ENCODE data around the gene LRRC52.
A peak's percentile ranks its signal among the peaks of the same experiment; 100 is the strongest.

Gene LRRC52

DNA sequence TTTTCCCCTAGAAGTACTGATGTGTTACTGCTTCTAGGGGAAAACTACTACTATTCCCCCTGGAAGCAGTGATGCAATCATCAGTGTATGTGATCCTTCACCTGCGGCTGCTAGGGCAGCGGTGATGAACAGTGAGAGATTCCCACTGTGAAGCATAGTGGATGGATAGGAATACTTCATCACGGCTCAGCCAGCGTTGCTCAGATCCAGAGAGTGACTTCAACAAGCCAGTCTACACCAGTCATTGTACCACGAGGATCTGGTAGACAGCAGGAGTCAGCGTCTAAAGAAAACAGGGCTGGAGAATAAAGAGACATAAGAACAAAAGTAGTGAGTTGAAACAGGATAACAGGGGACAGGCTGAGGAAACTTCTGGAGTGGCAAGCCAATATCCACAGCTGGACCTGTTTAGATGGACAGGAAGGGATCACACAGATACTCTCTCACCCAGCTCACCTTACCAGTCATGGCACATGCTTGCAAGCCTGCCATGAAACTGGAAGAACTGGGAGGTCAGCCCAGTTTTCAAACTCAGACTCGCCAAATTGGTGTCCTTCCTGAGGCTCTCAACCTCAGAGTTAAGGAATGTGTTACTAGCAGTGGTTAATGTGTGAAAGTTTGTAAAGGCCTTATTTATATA lies 42.4 kb upstream of the LRRC52 start:
- no peak for TF ChIP-seq CTCF (IDR thresholded peaks at IDR 0.05; ENCODE audit: insufficient read depth, low read depth, low read length, missing control alignments)

GRCh38 chr1:165501970-165502348 lies 41.8 kb upstream of the LRRC52 start:
- no peak for DNase-seq (ENCODE audit: low read depth)
- H3K4me3 ChIP-seq (ENCODE audit: low read depth, low read length): no peak overlapping the region
- no peak for TF ChIP-seq CTCF (IDR thresholded peaks at IDR 0.05; ENCODE audit: insufficient read depth, low read depth, low read length, missing control alignments)

More for the DNA sequence above, 42.4 kb upstream of the LRRC52 start:
- no peak for DNase-seq (ENCODE audit: low read depth)
- H3K4me3 ChIP-seq (ENCODE audit: low read depth, low read length): no peak overlapping the region

- DNase-seq (ENCODE audit: low read depth): no peak
- H3K4me3 ChIP-seq (ENCODE audit: low read depth, low read length): no peak overlapping the region
- no peak for TF ChIP-seq CTCF (IDR thresholded peaks at IDR 0.05; ENCODE audit: insufficient read depth, low read depth, low read length, missing control alignments)
Observed at GRCh38 chr1:165507570-165507969, 36.2 kb upstream of the LRRC52 start.

- H3K4me3 ChIP-seq (ENCODE audit: low read depth, low read length): no peak overlapping the region
- DNase-seq (ENCODE audit: low read depth): no peak
- no peak for TF ChIP-seq CTCF (IDR thresholded peaks at IDR 0.05; ENCODE audit: insufficient read depth, low read depth, low read length, missing control alignments)
Observed at GRCh38 chr1:165508291-165508690, 35.5 kb upstream of the LRRC52 start.

DNA sequence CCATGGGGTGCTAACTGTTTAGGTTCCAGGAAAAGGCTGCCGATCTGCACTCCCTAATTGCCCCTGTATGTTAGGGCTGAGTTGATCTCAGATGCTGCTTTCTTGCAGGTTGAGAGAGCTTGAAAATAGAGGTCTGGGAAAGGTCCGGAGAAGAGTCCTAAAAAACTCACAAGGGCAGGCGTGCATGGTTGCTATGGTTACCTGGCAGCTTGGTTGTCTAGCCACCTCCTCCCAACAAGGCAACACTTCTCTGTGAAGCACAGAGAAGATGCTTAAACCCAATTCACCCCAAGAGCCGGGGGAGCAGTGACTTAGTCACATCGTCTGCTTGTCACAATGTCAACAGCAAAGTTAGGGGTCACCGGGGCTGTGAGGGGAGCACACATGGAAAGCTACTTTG lies 31.0 kb upstream of the LRRC52 start:
- DNase-seq (ENCODE audit: low read depth): no peak
- H3K4me3 ChIP-seq (ENCODE audit: low read depth, low read length): no peak overlapping the region
- no peak for TF ChIP-seq CTCF (IDR thresholded peaks at IDR 0.05; ENCODE audit: insufficient read depth, low read depth, low read length, missing control alignments)

DNA sequence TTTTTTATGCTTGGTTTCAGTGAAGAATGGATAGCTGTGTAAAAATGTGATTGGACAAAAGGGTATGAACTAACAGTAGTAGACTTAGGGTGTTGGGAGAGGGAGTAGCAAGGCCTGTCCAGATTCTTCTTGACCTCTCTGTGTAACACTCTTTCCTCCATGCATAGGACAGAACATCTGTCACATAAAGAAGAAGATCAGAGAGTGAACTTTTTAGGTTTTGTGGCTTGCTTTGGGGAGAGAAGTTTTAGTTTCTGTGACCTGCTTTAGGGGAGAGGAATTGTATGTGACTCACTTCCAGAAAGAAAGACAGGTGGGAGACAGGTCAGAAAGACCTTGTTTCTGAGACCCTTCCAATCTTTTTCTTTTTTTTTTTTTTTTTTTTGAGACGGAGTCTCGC lies 27.3 kb upstream of the LRRC52 start:
- DNase-seq (ENCODE audit: low read depth): peak; percentile 2
- TF ChIP-seq CTCF (IDR thresholded peaks at IDR 0.05; ENCODE audit: insufficient read depth, low read depth, low read length, missing control alignments): no peak

DNA sequence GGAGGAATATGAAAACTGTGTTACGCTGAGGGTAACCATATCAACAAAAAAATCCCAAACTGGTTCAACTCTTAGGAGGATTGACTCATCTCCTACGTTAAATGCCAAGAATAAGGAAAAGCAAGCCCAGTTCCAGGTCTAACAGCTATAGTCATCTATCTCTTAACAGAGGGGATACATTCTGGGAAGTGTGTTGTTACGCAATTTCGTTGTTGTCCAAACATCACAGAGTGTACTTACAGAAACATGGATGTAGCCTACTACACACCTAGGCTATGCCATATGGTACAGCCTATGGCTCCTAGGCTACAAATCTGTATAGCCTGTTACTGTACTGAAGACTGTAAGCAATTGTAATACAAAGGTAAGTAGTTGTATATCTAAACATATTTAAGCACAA lies 23.2 kb upstream of the LRRC52 start:
- no peak overlapping the region for H3K4me3 ChIP-seq (ENCODE audit: low read depth, low read length)
- TF ChIP-seq CTCF (IDR thresholded peaks at IDR 0.05; ENCODE audit: insufficient read depth, low read depth, low read length, missing control alignments): no peak
- no peak for DNase-seq (ENCODE audit: low read depth)

More for the DNA sequence above, 27.3 kb upstream of the LRRC52 start:
- no peak overlapping the region for H3K4me3 ChIP-seq (ENCODE audit: low read depth, low read length)
